HG03159 (cell line): ENCODE data around the gene HDAC7.
A peak's percentile ranks its signal among the peaks of the same experiment; 100 is the strongest.

Experiments used
- ATAC-seq: cut with Tn5 transposase; IDR thresholded peaks from one replicate; pipeline ENCODE4 v1.9.1; 2021; ENCODE audit warnings: mild to moderate bottlenecking, moderate library complexity; ENCODE audit not compliant: unreplicated experiment

Gene HDAC7

DNA sequence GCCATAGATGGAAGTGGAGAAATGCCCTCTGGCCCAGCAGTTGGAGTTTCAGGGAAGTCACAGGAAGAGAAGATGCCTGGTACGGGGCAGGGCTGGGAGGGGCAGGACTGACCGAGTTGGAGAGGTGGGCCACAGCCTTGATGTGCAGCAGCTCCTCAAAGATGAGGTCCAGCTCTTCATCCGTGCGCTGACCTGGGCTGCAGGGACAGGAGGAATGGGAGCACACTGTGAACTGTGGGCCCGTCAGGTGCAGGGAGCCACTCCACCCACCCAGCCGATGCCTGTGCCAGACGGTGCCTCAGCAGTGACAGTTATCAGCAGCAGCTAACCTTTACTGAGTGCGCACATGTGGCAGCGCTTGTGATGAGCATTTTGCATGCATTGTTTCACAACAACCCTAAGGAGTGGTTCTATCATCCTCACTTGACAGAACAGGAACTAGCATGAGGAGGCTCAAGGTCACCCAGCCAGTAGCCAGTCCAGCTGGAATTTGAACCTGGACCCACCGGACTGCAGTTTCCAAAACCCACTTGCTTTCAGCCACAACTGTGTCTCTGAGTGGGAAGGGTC, 69.4 kb downstream of the HDAC7 start:
- no peak for ATAC-seq

DNA sequence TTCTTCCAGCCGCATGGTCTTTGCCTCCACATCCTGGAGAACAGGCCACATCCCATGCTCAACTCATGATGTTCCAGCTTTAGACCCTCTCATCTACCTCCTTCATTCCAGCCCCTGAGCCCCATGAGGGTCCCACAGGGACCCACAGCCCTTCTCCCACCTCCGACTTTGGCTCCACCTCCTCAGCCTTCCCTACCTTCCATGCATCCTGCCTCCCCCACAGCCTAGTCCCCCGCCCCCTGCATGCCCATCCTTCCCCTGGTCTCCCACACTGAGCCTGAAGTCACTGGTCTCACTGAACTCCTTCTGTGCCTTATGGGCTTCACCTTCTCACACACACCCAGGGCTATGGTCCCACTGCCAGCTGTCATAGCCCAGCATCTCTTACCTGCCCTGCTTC, 70.8 kb downstream of the HDAC7 start:
- ATAC-seq, result no peak

DNA sequence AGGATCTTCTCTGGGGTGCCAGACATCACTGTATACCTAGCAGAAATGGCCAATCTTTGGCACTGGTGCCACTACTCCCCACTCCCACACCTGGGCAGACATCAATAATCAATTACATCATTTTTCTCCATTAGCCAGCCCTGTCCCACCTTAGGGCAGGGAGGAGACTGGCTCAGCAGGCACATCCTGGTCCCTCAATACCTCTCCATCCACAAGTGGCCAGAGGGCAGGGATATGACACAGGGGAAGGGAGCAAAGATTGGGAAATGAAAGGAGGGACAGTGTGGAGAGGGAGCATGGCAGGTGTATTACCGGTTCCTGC, 71.2 kb downstream of the HDAC7 start:
- ATAC-seq, result no peak

DNA sequence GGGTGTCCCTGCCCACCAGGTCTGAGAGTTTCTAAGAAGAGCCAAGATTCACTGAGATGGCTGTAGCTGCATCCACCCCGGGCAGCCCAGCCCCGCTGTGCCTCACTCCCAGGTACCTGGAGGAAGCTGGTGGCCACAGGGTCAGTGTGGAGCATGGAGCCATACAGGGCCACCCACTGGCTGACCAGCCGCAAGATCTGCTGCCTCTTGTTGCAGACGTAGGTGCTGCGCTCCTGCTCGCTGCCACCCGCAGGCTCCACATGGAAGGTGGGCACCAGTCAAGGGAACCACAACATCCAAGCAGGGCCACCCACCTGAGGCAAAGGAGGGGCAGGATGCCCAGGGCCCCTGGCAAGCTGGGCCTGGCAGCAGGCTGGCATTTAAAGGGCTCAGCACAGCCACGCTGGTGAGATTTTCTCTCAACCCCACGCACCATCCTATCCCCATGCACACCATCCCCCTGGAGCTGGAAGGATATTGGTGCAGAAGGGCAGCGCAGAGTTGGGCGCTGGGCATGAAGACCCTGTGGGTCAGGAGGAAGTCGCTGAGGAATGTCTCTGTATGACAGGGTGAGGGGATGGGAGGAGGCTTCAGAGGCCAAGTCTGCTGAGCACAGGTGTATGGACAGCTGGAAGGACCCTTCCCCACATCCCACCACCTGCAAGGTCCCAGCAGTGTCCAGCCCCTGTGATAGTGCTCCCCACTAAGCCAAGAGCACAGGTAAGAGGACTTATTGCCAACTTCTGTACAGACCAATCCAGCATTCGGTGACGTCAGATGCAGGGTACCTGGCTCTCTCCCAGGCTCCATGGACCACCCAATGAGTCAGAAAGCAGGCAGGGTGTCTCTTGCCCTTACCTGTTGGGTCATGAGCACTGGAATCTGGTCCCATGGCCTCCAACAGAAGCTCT, 71.9 kb downstream of the HDAC7 start:
- ATAC-seq, result no peak

DNA sequence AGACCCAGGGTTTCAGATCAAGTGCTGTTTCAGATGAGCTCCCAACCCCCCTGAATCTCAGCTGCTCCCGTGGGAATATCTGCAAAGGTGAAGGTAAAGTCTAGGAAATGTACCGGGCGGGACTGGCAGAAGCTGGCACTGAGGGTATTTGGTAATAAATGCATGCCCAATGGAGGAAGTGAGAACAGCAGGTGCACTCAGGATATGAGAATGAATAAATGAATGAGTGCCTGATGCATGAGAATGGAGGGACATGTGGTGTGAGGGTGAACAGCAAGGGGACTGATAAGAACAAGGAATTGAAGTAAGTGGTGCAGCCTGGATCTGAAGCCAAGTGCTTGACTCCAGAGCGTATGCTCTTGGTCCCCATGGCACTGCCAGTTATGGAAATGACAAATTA, 72.6 kb downstream of the HDAC7 start:
- no peak for ATAC-seq

DNA sequence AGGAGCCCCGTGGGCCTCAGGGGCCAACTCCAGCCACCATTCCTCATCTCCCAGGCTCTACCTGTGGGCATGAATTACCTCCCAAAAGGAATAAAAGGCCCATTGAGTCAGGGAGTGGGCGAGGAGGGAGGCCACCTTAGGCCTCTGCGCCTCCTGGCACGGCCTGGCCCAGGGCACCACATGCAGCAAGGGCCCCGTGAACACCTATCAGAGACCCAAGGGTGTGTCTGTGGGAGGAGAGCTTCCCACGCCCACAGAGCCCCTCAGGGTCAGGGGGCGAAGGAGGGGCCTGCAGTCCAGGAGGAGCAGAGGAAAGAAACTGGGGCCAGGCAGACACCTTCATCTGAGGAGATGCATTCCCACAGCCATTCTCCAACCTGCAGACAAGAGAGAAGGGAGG, 73.2 kb downstream of the HDAC7 start:
- ATAC-seq, result no peak

DNA sequence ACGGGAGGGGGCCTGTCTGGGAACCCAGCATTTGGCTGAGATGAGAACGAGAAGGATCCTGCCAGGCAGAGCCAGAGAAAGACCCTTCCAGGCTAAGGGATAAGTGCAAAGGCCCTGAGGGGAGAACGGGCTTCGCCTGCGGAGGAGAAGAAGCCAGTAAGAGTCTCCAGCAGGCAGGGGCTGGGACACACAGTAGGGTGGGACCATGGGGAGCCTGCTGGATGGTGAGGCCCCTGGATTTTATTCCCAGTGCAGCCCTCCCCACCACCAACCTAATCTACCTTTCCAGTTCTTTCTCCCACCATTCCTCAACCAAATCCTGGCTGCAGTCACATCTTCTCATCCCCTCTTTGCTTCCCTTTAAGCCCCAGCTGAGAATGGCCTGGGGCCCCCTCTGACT, 73.6 kb downstream of the HDAC7 start:
- ATAC-seq, result no peak

DNA sequence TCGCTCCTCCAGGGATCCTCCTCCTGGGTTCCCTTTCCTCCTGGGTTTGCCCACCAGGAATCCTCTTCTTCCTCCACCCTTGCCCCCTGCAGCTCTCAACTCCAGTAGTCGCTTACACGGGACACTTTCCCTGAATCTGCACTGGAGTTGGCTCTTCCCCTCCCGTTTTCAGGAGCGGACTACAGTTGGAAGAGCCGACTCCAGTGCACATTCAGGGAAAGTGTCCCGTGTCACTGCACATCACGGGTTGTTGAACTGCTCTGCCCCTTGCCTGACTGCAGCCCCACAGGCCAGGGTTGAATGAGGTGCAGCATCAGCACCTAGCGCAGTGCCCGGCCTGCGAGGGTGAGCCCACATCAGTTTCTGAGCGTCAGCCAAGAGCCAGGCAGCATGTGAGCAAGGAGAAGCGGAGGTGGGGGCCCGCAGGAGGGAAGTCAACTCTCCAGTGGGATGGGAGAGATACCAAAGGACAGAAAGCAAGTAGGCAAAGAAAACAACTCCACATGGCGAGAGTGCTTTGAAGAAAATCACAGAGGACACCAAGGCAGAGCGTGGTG, 74.1 kb downstream of the HDAC7 start:
- ATAC-seq, result no peak

DNA sequence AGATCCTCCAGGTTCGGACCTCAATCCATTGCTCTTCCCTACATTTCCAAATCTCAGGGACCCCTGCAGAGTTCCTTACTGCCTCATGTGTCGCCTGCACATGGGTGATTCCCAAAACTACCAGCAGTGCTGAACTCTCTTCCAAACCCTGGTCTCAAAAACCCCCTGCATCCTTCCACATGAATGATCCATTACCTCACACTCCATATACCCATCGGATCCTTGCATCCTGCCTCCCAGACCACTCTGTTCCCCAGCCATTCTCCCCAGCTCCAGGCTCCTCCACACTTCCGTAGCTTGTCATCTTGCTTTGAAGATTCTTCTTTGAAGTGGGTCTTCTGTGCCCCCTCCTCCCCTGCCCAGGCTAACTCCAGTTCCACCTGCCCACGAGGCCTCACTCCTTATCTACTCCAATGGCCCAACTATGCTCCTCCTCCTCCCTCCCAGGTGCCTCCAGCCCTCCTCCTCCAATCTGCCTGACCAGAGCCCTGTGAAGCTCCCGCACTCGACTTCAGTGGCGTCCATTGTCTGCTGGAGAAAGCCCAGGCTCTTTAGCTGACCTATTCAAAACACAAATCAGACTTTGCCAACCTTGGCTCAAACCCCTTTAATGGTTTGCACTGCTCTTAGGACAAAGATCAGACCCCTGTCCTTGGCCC, 74.8 kb downstream of the HDAC7 start:
- no peak for ATAC-seq

DNA sequence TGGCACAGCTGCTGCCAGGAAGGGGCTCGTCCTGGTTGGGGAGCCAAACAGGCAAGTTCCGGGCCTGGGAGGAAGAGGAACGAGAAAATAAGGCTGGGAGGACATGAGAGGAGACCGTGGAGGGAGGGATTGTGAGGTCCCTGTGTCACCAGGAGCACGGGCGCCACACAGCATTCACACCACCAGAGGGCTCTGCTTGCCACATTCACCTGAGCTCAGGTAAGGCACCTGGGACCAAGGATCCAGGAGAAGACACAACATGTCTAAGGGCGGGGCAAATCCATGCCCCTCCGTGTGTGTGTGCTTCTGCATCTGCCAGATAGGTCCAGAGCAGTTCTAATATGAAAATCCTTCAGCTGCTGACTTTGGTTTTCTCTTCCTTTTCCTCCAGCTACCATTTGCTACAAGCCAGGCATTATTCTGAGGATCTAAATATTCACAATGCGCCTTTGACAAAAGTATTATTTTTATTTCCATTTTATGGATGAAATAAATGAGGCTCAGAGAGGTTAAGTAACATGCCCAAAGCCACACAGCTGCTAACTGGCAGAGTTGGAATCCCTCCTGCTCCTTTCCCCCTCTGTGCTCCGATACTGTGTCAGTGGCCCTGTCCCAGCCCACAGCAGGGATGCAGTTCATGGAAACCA, 75.6 kb downstream of the HDAC7 start:
- no peak for ATAC-seq

DNA sequence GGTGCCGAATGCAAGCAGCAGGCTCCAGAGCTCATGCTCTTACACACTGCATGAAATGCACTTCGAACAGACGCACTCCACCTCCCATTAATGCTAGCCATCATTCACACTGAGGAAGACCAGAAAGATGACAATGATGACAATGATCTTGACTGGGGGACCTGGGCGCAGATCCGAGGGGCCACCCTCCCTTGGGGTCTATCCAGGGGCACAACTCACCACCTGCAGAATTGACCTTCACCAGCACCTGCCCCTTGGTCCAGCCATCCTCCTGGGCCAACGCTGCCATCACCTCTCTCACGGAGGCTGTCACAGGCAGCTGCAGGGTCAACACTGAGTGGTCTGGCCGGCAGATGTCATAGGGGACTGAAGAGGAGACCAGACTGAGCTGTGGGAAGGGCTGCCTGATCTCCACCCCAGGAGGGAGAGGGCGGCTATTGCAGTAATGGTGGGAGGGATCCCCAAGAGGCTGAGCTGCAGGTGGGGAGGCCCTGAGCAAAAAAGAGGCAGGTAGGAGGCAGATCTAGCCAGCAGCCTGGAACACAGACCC, 76.3 kb downstream of the HDAC7 start:
- no peak for ATAC-seq

DNA sequence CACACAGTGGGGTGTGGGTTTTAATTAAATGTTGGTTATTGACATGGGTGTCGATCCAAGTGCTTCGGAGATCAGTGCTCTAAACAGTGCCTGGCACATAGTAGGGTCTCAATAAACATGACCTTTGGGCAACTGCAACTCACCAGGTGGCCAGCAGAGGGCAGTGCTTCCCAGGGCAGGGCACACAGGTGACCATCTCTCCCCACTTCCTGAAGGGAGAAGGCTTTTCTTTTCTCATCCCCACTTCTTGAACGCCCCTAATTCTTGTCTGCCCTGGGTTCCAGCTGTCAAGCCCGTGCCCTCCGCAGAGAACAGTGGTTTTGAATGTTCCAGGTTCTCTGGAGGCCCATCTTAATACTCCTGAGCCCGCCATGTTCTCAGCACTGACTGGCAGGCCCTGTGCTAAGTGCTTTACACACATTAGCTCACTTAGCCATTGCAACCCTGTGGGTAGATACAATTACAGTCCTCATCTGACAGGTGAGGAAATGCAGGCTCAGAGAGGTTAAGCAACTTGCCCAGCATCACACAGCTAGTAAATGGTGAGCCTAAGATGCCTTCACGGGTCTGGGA, 77.4 kb downstream of the HDAC7 start:
- ATAC-seq, result no peak

DNA sequence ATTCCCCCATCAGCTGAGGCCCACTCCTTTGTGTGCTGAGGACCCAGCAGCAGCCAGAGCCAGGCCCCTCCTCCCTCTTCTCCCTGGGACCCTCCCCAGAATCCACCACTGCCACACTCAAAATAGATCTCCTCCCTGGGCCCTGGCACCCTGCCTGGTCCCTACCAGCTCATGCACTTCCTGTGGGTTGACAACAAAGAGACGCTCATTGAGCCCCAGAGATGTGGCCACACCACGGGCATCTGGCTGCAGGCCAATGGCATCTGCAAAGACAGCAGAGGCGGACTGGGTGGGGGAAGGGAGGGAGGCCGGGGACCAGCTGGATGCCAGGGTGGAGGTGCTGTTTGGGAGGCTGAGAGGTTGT, 78.4 kb downstream of the HDAC7 start:
- ATAC-seq, result no peak

DNA sequence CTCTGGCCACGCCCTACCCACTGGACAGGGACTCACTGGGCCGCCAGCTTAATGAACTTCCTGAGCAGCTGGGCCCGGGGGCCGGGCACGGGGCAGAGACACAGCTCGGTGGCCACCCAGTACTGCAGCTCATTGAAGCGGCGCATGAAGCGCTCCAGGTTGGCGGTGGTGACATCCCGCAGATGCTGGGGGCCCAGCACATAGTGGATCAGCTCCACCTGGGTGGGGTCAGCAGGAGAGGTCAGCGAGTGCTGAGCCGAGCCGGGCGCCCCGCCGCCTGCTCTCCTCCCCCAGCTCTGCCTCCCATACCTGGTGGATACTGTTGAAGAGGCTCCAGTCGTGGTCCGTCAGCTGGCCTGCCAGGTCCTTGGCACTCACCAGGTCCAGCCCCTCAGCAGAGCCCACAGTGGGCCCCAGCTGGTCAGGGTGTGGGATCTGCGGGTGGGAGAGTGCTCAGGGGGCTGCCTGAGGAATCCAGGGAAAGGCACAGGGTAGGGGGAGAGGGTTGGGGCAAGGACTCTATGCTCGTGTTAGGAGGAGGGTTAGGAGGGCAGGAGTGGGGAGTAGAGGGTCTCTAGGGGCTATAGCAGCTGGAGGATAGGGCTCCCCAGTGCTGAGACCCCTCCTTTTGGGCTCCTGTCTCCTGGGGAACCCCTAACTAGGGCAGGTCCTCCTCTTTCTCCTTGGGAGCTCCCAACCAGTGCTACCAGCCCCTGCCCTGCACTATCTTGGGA, 78.9 kb downstream of the HDAC7 start:
- ATAC-seq, result peak; percentile 45

DNA sequence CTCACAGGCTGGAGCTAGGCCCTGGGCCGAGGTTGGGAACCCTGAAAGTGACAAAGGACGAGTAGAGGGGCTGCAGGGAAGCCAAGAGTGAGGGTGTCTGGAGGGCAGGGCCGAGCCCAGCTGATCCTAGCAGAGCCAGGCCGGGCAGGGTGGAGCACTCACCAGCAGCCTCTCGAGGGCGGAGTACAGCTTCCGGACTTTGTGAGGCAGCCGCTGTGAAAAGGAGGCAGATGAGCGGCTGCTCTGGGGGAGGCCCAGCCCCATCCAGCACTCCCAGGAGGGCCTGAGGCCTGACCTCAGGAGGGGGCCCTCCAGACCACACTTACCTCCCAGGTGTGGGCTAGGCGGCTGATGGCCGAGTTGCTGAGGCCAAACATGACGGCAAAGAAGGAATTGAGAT, 79.7 kb downstream of the HDAC7 start:
- peak; percentile 43 for ATAC-seq

DNA sequence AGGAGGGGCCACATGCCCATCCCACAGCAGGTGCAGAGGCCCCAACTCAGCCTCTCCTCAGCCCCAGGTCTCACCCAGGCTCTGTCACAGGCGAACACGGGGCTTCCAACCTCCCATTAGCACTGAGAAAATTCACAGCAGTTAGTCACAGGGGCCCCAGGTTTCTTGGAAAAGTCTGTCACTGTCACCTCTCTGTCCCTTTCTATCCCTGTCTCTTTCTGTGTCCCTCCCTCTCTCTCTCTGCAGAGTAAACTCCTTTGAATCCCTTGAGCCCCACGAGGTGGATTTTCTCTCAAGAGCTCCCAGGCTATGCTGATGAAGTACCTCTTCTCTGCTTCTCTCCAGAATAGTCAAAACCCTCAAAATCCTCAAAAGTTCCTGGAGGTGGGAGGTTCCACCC, 80.4 kb downstream of the HDAC7 start:
- no peak for ATAC-seq

DNA sequence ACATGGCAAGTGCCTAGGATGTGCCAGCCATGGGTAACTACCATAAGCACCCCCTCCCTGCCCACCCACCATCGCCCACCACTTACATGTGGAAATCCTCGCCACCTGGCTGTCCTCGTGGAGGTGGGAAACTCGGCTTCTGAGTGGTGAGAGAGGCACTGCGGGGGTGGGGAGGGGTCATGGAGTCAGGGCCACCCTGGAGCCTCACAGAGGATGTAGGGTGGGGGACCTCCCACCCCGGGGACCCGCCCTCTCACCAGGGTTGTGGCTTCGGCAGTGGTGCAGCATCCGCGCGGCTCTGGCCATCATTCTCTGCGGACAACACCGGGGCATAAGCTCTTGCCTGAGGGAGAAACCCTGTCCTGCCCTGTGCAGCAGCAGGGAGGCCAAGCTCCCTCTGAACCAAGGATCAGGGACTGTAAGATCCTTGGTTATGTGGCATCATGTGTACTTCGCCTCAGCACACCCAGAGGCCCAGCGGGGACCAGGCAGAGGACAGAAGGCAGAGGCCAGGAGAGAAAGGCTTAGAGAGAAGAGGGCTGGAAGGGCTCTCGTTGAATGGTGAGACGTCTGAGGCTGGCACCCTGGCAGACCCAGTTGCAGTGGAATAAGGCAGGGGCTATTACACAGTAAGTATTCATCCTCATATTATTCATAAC, 81.6 kb downstream of the HDAC7 start:
- no peak for ATAC-seq

DNA sequence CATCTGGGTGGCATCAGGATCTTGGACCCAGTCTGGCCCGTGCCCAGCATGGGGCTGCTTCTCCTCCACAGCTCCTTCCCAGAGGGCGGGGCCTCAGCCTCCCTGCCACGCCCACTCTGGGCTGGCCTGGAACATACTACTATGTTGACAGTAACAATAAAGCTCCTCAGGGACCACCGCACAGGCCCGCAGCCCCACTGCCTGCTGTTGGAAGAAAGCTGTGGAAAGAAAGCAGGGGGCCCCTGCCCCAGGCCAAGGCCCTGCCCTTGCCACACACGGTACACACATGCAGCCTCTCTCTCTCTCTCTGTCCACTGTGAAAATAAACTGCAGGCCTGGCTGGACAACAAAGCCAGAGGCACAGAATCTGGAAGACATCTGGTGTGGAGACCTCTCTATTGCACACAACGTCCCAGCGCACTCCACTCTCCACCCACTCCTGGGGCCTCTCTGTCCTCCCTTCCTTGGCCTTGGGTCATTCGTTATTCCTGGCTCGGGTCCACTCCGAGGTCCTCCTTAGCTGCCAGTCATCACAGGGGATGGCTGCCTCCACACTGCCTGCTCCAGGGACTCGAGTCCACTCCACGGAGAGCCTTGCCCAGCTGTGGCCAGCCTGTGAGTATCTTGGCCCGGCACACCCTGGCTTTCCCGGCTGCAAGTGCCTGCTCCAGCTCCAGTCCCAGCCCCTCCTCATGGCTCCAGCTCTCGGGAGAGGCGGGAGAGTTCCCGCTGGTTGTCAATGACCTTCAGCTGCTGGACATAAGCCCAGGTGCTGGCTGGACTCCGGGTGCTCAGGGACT, 82.6 kb downstream of the HDAC7 start:
- ATAC-seq, result no peak

DNA sequence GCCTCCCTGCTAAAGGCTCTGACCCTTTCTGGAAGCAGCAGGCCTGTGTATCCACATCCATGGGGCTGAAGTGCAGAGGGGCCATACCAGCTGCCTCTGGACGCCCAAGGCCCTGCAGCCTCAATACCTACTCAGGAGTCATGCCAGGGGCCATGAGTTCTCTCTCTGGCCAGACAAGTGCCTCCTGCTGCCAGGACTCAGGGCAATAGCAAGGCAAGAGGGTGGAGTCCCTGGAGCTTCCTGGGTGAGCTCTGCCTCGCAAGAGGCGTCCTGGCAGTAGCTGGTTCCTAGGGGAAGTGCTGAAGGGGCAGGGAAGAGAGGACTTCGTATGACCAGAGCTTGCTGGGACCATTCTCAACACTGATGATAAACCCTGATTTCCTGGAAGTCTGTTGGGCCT, 83.5 kb downstream of the HDAC7 start:
- no peak for ATAC-seq
